Karpas-422 (cell line): ENCODE measurements around the gene CDKN2B-AS1. TPM values are rescaled to one million over a fixed set of nuclear protein-coding genes. Genes with fewer than 3 reads are reported as not detected.

Experiments used
- DNase-seq: peaks from one replicate; pipeline ENCODE4 v3.0.0-alpha.2; 2015
- H2AFZ ChIP-seq: fragments of 200-600 bp; sonication (generic); 2 replicates; pipeline ENCODE4 v1.6.1; 2014; ENCODE audit warnings: antibody characterized with exemption, low read length, mixed read lengths
- H3K27ac ChIP-seq: fragments of 200-600 bp; sonication (generic); 2 replicates; pipeline ENCODE4 v1.5.1; 2014; ENCODE audit warnings: mild to moderate bottlenecking, low read length, moderate library complexity
- H3K27me3 ChIP-seq: fragments of 200-600 bp; sonication (generic); 2 replicates; pipeline ENCODE4 v1.6.1; 2014; ENCODE audit warnings: low read length, mixed read lengths
- H3K36me3 ChIP-seq: fragments of 200-600 bp; sonication (generic); 2 replicates; pipeline ENCODE4 v1.6.1; 2014; ENCODE audit warnings: low read length, mixed read lengths; ENCODE audit not compliant: insufficient read depth
- H3K4me1 ChIP-seq: fragments of 200-600 bp; sonication (generic); 2 replicates; pipeline ENCODE4 v1.6.1; 2014; ENCODE audit warnings: mild to moderate bottlenecking, low read length, mixed read lengths
- H3K4me2 ChIP-seq: fragments of 200-600 bp; sonication (generic); 2 replicates; pipeline ENCODE4 v1.6.1; 2014; ENCODE audit warnings: low read length, low read depth, mild to moderate bottlenecking; ENCODE audit not compliant: poor library complexity, severe bottlenecking
- H3K4me3 ChIP-seq: fragments of 200-600 bp; sonication (generic); 2 replicates; pipeline ENCODE4 v1.5.1; 2014; ENCODE audit warnings: mild to moderate bottlenecking, antibody characterized with exemption, low read length, mixed read lengths
- H3K79me2 ChIP-seq: fragments of 200-600 bp; sonication (generic); 2 replicates; pipeline ENCODE4 v1.6.1; 2014; ENCODE audit warnings: mild to moderate bottlenecking, low read length, mixed read lengths
- H3K9ac ChIP-seq: fragments of 200-600 bp; sonication (generic); 2 replicates; pipeline ENCODE4 v1.6.0; 2014; ENCODE audit warnings: low read length
- H3K9me2 ChIP-seq: fragments of 200-600 bp; sonication (generic), shearing (Covaris generic); replicated peaks from 2 replicates; pipeline ENCODE4 v1.6.0; 2014; ENCODE audit warnings: mild to moderate bottlenecking, low read length, moderate library complexity; ENCODE audit not compliant: insufficient read depth
- H3K9me3 ChIP-seq: fragments of 300-700, 200-600 bp; sonication (generic); 2 replicates; pipeline ENCODE4 v1.6.1; 2014; ENCODE audit warnings: low read length, mixed read lengths
- H4K20me1 ChIP-seq: fragments of 200-600 bp; sonication (generic); 2 replicates; pipeline ENCODE4 v1.6.1; 2014; ENCODE audit warnings: mild to moderate bottlenecking, antibody characterized with exemption, low read length, low read depth; ENCODE audit not compliant: insufficient read depth
- total RNA-seq: library from RNA; depleted of rRNA; stranded (reverse); fragments of >200 nt; shearing (Covaris generic); gene quantifications from 2 replicates; pipeline ENCODE4 v1.2.3, GENCODE V29; 2014; ENCODE audit warnings: low replicate concordance

CDKN2B-AS1 gene
- total RNA-seq, 1 experiment from 2014 or later: 35.3 TPM

- Histone ChIP-seq H3K27me3 (no peaks in the 10 kb centered on the region), H3K79me2 (no peaks in the 10 kb centered on the region), H3K27ac (peak overlapping the region; percentile 32), H3K9me3 (no peaks in the 10 kb centered on the region), H3K36me3 (no peaks in the 10 kb centered on the region; the same call in 1 of the 2 replicates), H4K20me1 (no peaks in the 10 kb centered on the region), H3K4me3 (no peak overlapping the region), H3K9me2 (no peaks in the 10 kb centered on the region), H3K9ac (no peak overlapping the region), H2AFZ (no peak overlapping the region), H3K4me1 (peaks cover 8% of the 10 kb centered on the region), H3K4me2 (no peak overlapping the region)
- peak; percentile 86 for DNase-seq
Observed at GRCh38 chr9:22037954-22038690, 43.5 kb downstream of the CDKN2B-AS1 start.

DNA sequence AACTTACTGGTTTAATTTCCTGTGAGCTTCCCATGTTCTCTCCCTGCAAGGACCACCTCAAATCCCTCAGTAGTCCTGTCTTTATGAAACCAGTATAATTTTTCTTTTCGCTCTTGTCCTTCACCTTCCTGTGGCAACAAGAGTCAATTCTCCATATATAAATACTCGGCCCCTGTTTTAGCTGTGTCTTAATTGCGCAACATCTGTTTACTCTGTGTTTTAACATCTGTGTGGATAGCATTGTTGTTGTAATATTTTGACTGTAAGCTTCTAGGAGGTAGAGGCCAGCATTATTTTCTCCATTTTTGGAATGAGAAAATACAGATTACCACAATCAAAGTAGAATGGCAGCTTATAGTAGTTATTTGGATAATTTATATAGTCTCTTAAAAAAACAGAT lies 44.7 kb downstream of the CDKN2B-AS1 start:
- H4K20me1 ChIP-seq: no peaks in the 10 kb centered on the region
- no peaks in the 10 kb centered on the region for H3K36me3 ChIP-seq
- no peaks in the 10 kb centered on the region for H3K9me3 ChIP-seq
- no peaks in the 10 kb centered on the region for H3K9me2 ChIP-seq
- no peak overlapping the region for H2AFZ ChIP-seq
- no peak overlapping the region for H3K4me2 ChIP-seq
- H3K79me2 ChIP-seq: no peaks in the 10 kb centered on the region
- no peak overlapping the region for H3K27ac ChIP-seq
- DNase-seq: no peak
- no peaks in the 10 kb centered on the region for H3K27me3 ChIP-seq
- no peak overlapping the region for H3K9ac ChIP-seq
- no peak overlapping the region for H3K4me3 ChIP-seq
- H3K4me1 ChIP-seq: peaks cover 18% of the 10 kb centered on the region

- H3K27ac ChIP-seq: no peak overlapping the region
- no peaks in the 10 kb centered on the region for H4K20me1 ChIP-seq
- no peak overlapping the region for H2AFZ ChIP-seq
- H3K79me2 ChIP-seq: no peaks in the 10 kb centered on the region
- no peaks in the 10 kb centered on the region for H3K36me3 ChIP-seq
- H3K9me2 ChIP-seq: no peaks in the 10 kb centered on the region
- peaks cover 26% of the 10 kb centered on the region for H3K4me1 ChIP-seq
- H3K27me3 ChIP-seq: no peaks in the 10 kb centered on the region
- H3K4me2 ChIP-seq: no peak overlapping the region
- H3K9ac ChIP-seq: no peak overlapping the region
- no peaks in the 10 kb centered on the region for H3K9me3 ChIP-seq
- no peak for DNase-seq
- H3K4me3 ChIP-seq: no peak overlapping the region
Observed at GRCh38 chr9:22040760-22041159, 46.2 kb downstream of the CDKN2B-AS1 start.

- Histone ChIP-seq H3K9ac (no peak overlapping the region), H3K4me2 (no peak overlapping the region), H3K9me2 (no peaks in the 10 kb centered on the region)
Observed at GRCh38 chr9:22041344-22041743, 46.8 kb downstream of the CDKN2B-AS1 start.

GRCh38 chr9:22041775-22042174 lies 47.2 kb downstream of the CDKN2B-AS1 start:
- no peak overlapping the region for H3K27ac ChIP-seq
- H3K27me3 ChIP-seq: no peaks in the 10 kb centered on the region
- DNase-seq: no peak
- H4K20me1 ChIP-seq: no peaks in the 10 kb centered on the region
- no peak overlapping the region for H3K4me2 ChIP-seq
- no peak overlapping the region for H2AFZ ChIP-seq
- H3K4me1 ChIP-seq: peaks cover 26% of the 10 kb centered on the region
- no peaks in the 10 kb centered on the region for H3K36me3 ChIP-seq
- H3K9me3 ChIP-seq: no peaks in the 10 kb centered on the region
- no peaks in the 10 kb centered on the region for H3K79me2 ChIP-seq
- no peaks in the 10 kb centered on the region for H3K9me2 ChIP-seq
- H3K9ac ChIP-seq: no peak overlapping the region
- H3K4me3 ChIP-seq: no peak overlapping the region

More at GRCh38 chr9:22041344-22041743, 46.8 kb downstream of the CDKN2B-AS1 start:
- H3K27ac ChIP-seq: no peak overlapping the region
- H3K9me3 ChIP-seq: no peaks in the 10 kb centered on the region
- no peaks in the 10 kb centered on the region for H3K79me2 ChIP-seq
- H3K27me3 ChIP-seq: no peaks in the 10 kb centered on the region
- H3K36me3 ChIP-seq: no peaks in the 10 kb centered on the region
- DNase-seq: no peak
- H2AFZ ChIP-seq: no peak overlapping the region
- H3K4me1 ChIP-seq: peaks cover 26% of the 10 kb centered on the region
- no peaks in the 10 kb centered on the region for H4K20me1 ChIP-seq
- no peak overlapping the region for H3K4me3 ChIP-seq

DNA sequence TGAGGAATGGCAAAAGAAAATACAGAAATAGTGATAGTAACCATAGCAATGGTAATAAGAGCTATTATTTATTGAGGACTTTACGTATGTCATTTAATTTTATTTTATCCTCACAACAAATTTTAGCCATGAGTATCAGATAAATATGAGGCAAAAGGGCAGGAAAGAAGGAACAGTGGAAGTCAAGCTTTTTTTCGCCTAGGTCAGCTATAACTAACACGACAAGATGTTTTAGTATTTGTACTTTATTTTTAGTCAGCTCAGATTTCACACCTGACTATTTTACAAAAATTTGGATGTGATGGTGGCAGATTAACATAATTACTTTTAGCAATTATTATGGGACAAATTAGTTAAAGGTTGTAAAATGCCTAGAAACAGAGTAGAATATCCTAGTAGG lies 49.3 kb downstream of the CDKN2B-AS1 start:
- Histone ChIP-seq H3K4me2 (peak overlapping the region; percentile 31), H4K20me1 (no peaks in the 10 kb centered on the region), H3K4me3 (no peak overlapping the region), H2AFZ (no peak overlapping the region), H3K79me2 (no peaks in the 10 kb centered on the region), H3K36me3 (no peaks in the 10 kb centered on the region), H3K9me3 (no peaks in the 10 kb centered on the region), H3K9ac (no peak overlapping the region), H3K27ac (no peak overlapping the region), H3K4me1 (peaks cover 20% of the 10 kb centered on the region), H3K27me3 (no peaks in the 10 kb centered on the region), H3K9me2 (no peaks in the 10 kb centered on the region)
- DNase-seq: no peak

DNA sequence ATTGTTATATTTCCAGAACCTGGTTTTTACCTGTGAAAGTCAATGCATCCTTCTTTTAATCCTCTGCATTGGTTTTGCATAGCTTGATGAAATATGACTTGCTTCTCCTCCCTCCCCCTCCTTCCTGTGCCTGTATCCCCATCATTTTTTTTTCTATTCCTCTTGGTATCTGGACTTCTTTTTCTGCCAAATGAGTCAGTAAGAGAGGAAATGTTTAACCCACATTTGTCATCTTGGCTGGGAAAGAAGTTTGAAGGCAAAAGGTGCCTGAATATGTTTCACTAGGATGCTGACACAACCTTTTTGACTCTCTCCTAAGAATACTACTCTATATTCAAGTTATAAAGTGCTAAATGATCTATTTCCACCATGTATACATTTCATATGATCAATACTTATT lies 50.0 kb downstream of the CDKN2B-AS1 start:
- H3K27ac ChIP-seq: no peak overlapping the region
- no peaks in the 10 kb centered on the region for H3K9me2 ChIP-seq
- no peak overlapping the region for H2AFZ ChIP-seq
- no peaks in the 10 kb centered on the region for H3K36me3 ChIP-seq
- no peak for DNase-seq
- H3K79me2 ChIP-seq: no peaks in the 10 kb centered on the region
- no peaks in the 10 kb centered on the region for H4K20me1 ChIP-seq
- H3K27me3 ChIP-seq: no peaks in the 10 kb centered on the region
- H3K9me3 ChIP-seq: no peaks in the 10 kb centered on the region
- H3K4me1 ChIP-seq: peaks cover 20% of the 10 kb centered on the region
- H3K9ac ChIP-seq: no peak overlapping the region
- H3K4me3 ChIP-seq: no peak overlapping the region
- H3K4me2 ChIP-seq: peak overlapping the region; percentile 31

DNA sequence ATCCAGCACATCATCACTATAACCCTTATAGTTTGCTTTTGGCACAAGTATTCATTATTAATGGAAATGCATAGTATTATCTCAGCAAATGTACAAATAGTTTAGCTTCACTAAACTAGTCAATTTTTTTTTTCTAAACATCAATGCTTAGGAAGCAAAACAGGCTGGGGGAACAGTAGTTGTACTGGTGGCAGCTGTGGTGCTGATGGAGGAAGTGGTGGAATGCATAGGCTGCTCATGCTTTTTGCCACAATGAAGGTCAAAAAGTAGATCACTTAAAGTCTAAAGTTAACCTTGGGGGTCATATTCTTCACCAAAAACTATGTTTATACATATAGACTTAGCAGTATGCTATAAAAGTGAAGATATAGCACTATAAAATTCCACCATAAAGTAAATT lies 50.8 kb downstream of the CDKN2B-AS1 start:
- no peak overlapping the region for H3K9ac ChIP-seq
- 0 out of 2 replicates have a peak overlapping the region, but pooled peaks have one; percentile 7 for H3K27ac ChIP-seq
- no peaks in the 10 kb centered on the region for H3K9me3 ChIP-seq
- H3K4me1 ChIP-seq: peaks cover 20% of the 10 kb centered on the region
- no peak overlapping the region for H2AFZ ChIP-seq
- H4K20me1 ChIP-seq: no peaks in the 10 kb centered on the region
- no peak overlapping the region for H3K4me2 ChIP-seq
- no peaks in the 10 kb centered on the region for H3K9me2 ChIP-seq
- DNase-seq: no peak
- H3K27me3 ChIP-seq: no peaks in the 10 kb centered on the region
- H3K4me3 ChIP-seq: no peak overlapping the region
- 0 out of 2 replicates have a peak, but pooled peaks cover 4% of the 10 kb centered on the region for H3K36me3 ChIP-seq
- no peaks in the 10 kb centered on the region for H3K79me2 ChIP-seq
